MM.1S (cell line): ENCODE results near the gene RMDN3.

Experiments
- DNase-seq: peaks from one replicate; pipeline ENCODE4 v3.0.0-alpha.2; 2015
- H2AFZ ChIP-seq: fragments of 300-600 bp; sonication (generic); 2 replicates; pipeline ENCODE4 v1.6.0; 2016; ENCODE audit warnings: antibody characterized with exemption, low read length
- H3F3A ChIP-seq: fragments of 300-600 bp; sonication (generic); 2 replicates; pipeline ENCODE4 v1.6.1; 2016; ENCODE audit warnings: mild to moderate bottlenecking, antibody characterized with exemption, low read length, moderate library complexity, mixed read lengths; ENCODE audit not compliant: insufficient read depth
- H3K27ac ChIP-seq: fragments of 300-600 bp; sonication (generic); 2 replicates; pipeline ENCODE4 v1.5.1; 2016; ENCODE audit warnings: mild to moderate bottlenecking, low read length
- H3K27me3 ChIP-seq: fragments of 300-600 bp; sonication (generic); replicated peaks from 2 replicates; pipeline ENCODE4 v1.6.0; 2016; ENCODE audit warnings: low read length; ENCODE audit not compliant: insufficient read depth
- H3K36me3 ChIP-seq: fragments of 300-600 bp; sonication (generic); replicated peaks from 2 replicates; pipeline ENCODE4 v1.6.1; 2016; ENCODE audit warnings: mild to moderate bottlenecking, low read length, mixed read lengths; ENCODE audit not compliant: insufficient read depth
- H3K4me1 ChIP-seq: fragments of 300-600 bp; sonication (generic); 2 replicates; pipeline ENCODE4 v1.6.1; 2016; ENCODE audit warnings: low read length, mixed read lengths
- H3K4me2 ChIP-seq: fragments of 300-600 bp; sonication (generic); 2 replicates; pipeline ENCODE4 v1.6.0; 2016; ENCODE audit warnings: low read depth, low read length
- H3K4me3 ChIP-seq: fragments of 300-600 bp; sonication (generic); 2 replicates; pipeline ENCODE4 v1.5.1; 2016; ENCODE audit warnings: low read length, mixed read lengths
- H3K79me2 ChIP-seq: fragments of 300-600 bp; sonication (generic); 2 replicates; pipeline ENCODE4 v1.6.1; 2016; ENCODE audit warnings: mixed run types, low read length, mixed read lengths
- H3K9ac ChIP-seq: fragments of 300-600 bp; sonication (generic); 2 replicates; pipeline ENCODE4 v1.6.1; 2016; ENCODE audit warnings: low read length, mixed read lengths
- H3K9me2 ChIP-seq: fragments of 300-600 bp; sonication (generic); replicated peaks from 2 replicates; pipeline ENCODE4 v1.6.1; 2016; ENCODE audit warnings: mild to moderate bottlenecking, low read length, mixed read lengths; ENCODE audit not compliant: insufficient read depth
- H3K9me3 ChIP-seq: fragments of 300-600 bp; sonication (generic); replicated peaks from 2 replicates; pipeline ENCODE4 v1.6.1; 2016; ENCODE audit warnings: mild to moderate bottlenecking, low read length, mixed read lengths; ENCODE audit not compliant: insufficient read depth
- H4K20me1 ChIP-seq: fragments of 300-600 bp; sonication (generic); 2 replicates; pipeline ENCODE4 v1.6.1; 2016; ENCODE audit warnings: mild to moderate bottlenecking, low read length, moderate library complexity, mixed read lengths; ENCODE audit not compliant: insufficient read depth
- EZH2 ChIP-seq: fragments of 300-600 bp; sonication (generic); optimal IDR thresholded peaks from 2 replicates; pipeline ENCODE3; 2017; ENCODE audit warnings: low read depth, mild to moderate bottlenecking, antibody characterized with exemption, low read length, mixed read lengths
- EZH2phosphoT487 ChIP-seq: fragments of 300-600 bp; sonication (generic); IDR thresholded peaks from 2 replicates; pipeline ENCODE4 v1.6.1; 2018; ENCODE audit warnings: antibody characterized with exemption, low read length
- TF ChIP-seq, protein P1 (sequence below): fragments of 300-600 bp; sonication (generic); IDR thresholded peaks from 2 replicates; pipeline ENCODE4 v1.5.1; 2016; ENCODE audit warnings: antibody characterized with exemption, low read length, mixed read lengths

RMDN3 gene, protein sequence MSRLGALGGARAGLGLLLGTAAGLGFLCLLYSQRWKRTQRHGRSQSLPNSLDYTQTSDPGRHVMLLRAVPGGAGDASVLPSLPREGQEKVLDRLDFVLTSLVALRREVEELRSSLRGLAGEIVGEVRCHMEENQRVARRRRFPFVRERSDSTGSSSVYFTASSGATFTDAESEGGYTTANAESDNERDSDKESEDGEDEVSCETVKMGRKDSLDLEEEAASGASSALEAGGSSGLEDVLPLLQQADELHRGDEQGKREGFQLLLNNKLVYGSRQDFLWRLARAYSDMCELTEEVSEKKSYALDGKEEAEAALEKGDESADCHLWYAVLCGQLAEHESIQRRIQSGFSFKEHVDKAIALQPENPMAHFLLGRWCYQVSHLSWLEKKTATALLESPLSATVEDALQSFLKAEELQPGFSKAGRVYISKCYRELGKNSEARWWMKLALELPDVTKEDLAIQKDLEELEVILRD

DNA sequence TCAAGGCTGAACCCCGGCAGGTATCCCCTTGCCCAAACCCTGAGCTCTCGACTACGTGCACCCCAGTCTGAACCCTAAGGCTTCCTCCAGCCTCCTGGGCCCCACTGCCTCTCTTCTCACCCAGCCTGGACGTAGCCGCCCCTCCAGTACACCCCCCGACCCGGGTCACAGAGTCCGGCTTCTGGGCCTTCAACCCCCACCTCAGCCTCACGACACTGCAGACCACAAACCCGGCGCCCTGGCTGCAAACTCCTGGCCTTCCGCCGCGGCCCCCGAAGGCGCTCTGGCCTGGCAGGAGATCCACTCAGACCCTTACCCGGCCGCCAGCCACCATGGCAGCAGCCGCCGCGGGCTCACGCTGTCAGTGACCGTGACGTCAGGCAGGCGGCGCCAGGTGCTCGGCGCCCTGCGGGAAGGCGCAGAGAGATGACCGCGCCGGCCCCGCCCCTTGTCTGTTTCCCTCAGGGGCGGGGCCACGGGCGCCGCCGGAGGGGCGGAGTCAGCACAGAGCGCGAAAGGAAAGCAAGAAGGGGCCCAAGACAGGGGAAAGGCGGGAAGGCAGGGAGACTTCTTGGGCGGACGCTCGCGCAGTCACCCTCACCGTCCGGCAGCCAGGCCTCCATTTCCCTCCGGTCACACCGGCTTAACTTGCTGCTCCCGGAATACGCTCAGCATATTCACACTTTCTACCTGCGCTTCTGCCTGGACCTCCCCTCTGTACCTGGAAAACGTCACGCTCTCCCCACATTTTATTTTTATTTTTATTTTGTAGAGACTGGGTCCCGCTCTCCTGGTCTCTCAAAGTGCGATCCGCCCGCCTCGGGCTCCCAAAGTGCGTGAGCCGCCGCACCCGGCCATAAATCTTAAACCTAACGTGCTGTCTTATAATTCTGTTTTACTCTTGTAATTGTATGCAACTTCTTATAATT, at the start of gene RMDN3:
Gene RMDN3 (minus strand): TSS at position 372 of the 929 bp plus-strand sequence. CDS start 471 bp downstream, outside the sequence.
- H3F3A ChIP-seq = peaks cover 15% of the 10 kb centered on the region; the same call in 1 of the 2 replicates
- peak within 1 kb of the TSS; percentile 92 for H3K9ac ChIP-seq
- H4K20me1 ChIP-seq = peaks cover 13% of the 10 kb centered on the region
- no peaks in the 10 kb centered on the region for H3K27me3 ChIP-seq
- H3K4me3 ChIP-seq = peak within 1 kb of the TSS; percentile 97
- no peaks in the 10 kb centered on the region for H3K9me2 ChIP-seq
- no peak for TF ChIP-seq EZH2phosphoT487
- TF ChIP-seq EZH2 = no peak
- TF ChIP-seq, protein P1, sequence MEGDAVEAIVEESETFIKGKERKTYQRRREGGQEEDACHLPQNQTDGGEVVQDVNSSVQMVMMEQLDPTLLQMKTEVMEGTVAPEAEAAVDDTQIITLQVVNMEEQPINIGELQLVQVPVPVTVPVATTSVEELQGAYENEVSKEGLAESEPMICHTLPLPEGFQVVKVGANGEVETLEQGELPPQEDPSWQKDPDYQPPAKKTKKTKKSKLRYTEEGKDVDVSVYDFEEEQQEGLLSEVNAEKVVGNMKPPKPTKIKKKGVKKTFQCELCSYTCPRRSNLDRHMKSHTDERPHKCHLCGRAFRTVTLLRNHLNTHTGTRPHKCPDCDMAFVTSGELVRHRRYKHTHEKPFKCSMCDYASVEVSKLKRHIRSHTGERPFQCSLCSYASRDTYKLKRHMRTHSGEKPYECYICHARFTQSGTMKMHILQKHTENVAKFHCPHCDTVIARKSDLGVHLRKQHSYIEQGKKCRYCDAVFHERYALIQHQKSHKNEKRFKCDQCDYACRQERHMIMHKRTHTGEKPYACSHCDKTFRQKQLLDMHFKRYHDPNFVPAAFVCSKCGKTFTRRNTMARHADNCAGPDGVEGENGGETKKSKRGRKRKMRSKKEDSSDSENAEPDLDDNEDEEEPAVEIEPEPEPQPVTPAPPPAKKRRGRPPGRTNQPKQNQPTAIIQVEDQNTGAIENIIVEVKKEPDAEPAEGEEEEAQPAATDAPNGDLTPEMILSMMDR = no peak
- H3K4me1 ChIP-seq = peaks cover 9% of the 10 kb centered on the region
- peaks cover 43% of the 10 kb centered on the region for H3K79me2 ChIP-seq
- H3K9me3 ChIP-seq = no peaks in the 10 kb centered on the region
- peaks cover 10% of the 10 kb centered on the region for H3K36me3 ChIP-seq
- H2AFZ ChIP-seq = peak within 1 kb of the TSS; percentile 93
- peak within 1 kb of the TSS; percentile 78; the same call in 1 of the 2 replicates for H3K27ac ChIP-seq
- DNase-seq = peak; percentile 95
- H3K4me2 ChIP-seq = peak within 1 kb of the TSS; percentile 91

DNA sequence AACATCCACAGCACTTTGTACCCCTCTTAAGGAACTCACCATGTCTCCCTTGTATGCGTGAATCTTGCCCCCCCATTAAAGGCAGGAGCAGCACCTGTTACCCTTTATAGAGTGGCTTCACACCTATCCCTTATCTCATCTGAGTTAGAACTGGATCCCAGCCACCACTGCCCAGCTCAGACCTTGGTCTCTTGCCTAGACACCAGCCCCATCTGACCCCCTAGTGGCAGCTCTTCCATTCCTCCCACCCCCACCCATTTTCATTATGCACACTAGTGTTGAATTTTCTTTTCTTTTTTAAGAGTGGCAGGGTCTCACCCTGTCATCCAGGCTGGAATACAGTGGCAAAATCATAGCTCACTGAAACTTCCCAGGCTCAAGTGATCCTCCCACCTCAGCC, 48.6 kb upstream of the RMDN3 start:
- 0 out of 2 replicates have a peak, but pooled peaks cover 6% of the 10 kb centered on the region for H3K4me1 ChIP-seq
- DNase-seq = no peak
- no peaks in the 10 kb centered on the region for H4K20me1 ChIP-seq
- no peak overlapping the region for H3K27ac ChIP-seq
- H3K79me2 ChIP-seq = peaks cover 19% of the 10 kb centered on the region
- no peak overlapping the region for H2AFZ ChIP-seq
- no peak overlapping the region for H3K4me2 ChIP-seq
- H3K27me3 ChIP-seq = no peaks in the 10 kb centered on the region
- no peaks in the 10 kb centered on the region for H3K9me2 ChIP-seq
- no peaks in the 10 kb centered on the region for H3K9me3 ChIP-seq
- no peak overlapping the region for H3K4me3 ChIP-seq
- H3K9ac ChIP-seq = no peak overlapping the region
- H3F3A ChIP-seq = peaks cover 4% of the 10 kb centered on the region; the same call in 1 of the 2 replicates
- H3K36me3 ChIP-seq = no peaks in the 10 kb centered on the region
- TF ChIP-seq EZH2 = no peak

DNA sequence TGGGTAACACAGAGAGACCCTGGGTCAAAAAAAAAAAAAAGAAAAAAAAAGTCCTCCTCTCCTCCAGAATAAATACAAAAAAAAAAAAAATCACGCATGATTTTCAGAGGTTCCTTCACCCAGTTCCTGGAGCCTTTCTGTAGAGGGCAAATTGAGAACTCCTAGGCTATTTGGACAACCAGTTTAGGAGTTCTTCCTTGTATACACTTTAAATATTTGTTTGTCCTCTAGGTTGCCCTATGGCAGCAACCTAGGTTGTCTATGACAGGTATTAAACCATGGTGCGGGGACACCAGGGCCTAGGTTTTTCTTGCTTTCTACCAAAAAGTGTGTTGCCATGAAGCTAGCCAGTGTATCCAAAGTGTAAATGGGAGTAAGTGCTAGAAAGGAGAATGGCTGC, 48.0 kb upstream of the RMDN3 start:
- H3K27ac ChIP-seq = no peak overlapping the region
- no peaks in the 10 kb centered on the region for H3K9me2 ChIP-seq
- TF ChIP-seq EZH2phosphoT487 (no peak), EZH2 (no peak)
- TF ChIP-seq, protein P1 = no peak
- no peaks in the 10 kb centered on the region for H3K27me3 ChIP-seq
- no peak overlapping the region for H3K4me3 ChIP-seq
- H2AFZ ChIP-seq = no peak overlapping the region
- H4K20me1 ChIP-seq = no peaks in the 10 kb centered on the region
- no peaks in the 10 kb centered on the region for H3K36me3 ChIP-seq
- H3K9ac ChIP-seq = no peak overlapping the region
- peaks cover 4% of the 10 kb centered on the region; the same call in 1 of the 2 replicates for H3F3A ChIP-seq
- H3K4me2 ChIP-seq = no peak overlapping the region
- no peak for DNase-seq
- no peaks in the 10 kb centered on the region for H3K9me3 ChIP-seq
- H3K79me2 ChIP-seq = peaks cover 13% of the 10 kb centered on the region
- H3K4me1 ChIP-seq = 0 out of 2 replicates have a peak, but pooled peaks cover under 1% of the 10 kb centered on the region
